HCT116 (cell line): ENCODE data around the gene ARHGEF17. TPM values are rescaled to one million over a fixed set of nuclear protein-coding genes. Genes with fewer than 3 reads are reported as not detected.

Experiments used
- ATAC-seq: fragments of 200-7000 bp; cut with Tn5 transposase; 2 replicates; pipeline ENCODE4 v1.9.1; 2020; ENCODE audit warnings: mild to moderate bottlenecking, moderate library complexity
- BruUV-seq: library from RNA; stranded (reverse); fragments of 400-500 nt; replicated peaks from 2 replicates; lab custom pipeline; 2021; lab: Mats Ljungman, UMichigan
- CTCF ChIA-PET: fragments of 300-600 bp; sonication (Branson Sonifier 250); formaldehyde crosslinking; loops from one replicate; lab custom pipeline; 2021; ENCODE audit warnings: antibody characterized with exemption; lab: Charles Lee
- POLR2A ChIA-PET: fragments of 300-600, 350-600 bp; sonication (Branson Sonifier 250); formaldehyde crosslinking; loops from one replicate; lab custom pipeline; 2021; ENCODE audit warnings: antibody characterized with exemption; lab: Charles Lee
- RAD21 ChIA-PET, 2 experiments: fragments of 300-600 bp; sonication (Branson Sonifier 250); formaldehyde crosslinking; loops; one replicate each; lab custom pipeline; 2023; ENCODE audit warnings: low total read pairs in 2 of 2; ENCODE audit not compliant: uncharacterized antibody in 2 of 2, unreplicated experiment in 2 of 2, low non-redundant PET in 1 of 2; lab: Charles Lee
- DNase-seq: peaks from one replicate; pipeline ENCODE4 v3.0.0-alpha.2; 2010; ENCODE audit warnings: low read depth, low spot score
- H2AFZ ChIP-seq: fragments of 200-600 bp; shearing (Covaris generic), sonication (generic); 2 replicates; pipeline ENCODE4 v1.6.1; 2017; ENCODE audit warnings: low read depth, mixed run types, mixed read lengths, antibody characterized with exemption, low read length; ENCODE audit not compliant: poor library complexity, severe bottlenecking
- H3K27ac ChIP-seq: 2 replicates; pipeline ENCODE4 v1.5.1; 2012; ENCODE audit warnings: low read depth, low read length
- H3K27me3 ChIP-seq: fragments of 200-600 bp; sonication (generic); 2 replicates; pipeline ENCODE4 v1.6.1; 2016; ENCODE audit warnings: mixed run types, low read length, mixed read lengths; ENCODE audit not compliant: insufficient read depth
- H3K36me3 ChIP-seq, 2 experiments: fragments of 200-500 bp in 1 of 2; fragments of 200-600 bp in 1 of 2; sonication (Bioruptor generic) in 1 of 2; sonication (generic) in 1 of 2; 2 replicates each; pipeline versions ENCODE4 v1.5.1 to v1.6.1; 2014 to 2016; ENCODE audit warnings: low read length in 2 of 2, inconsistent platforms in 1 of 2, mixed read lengths in 1 of 2, mixed run types in 1 of 2; ENCODE audit not compliant: insufficient read depth in 2 of 2, control insufficient read depth in 1 of 2
- H3K4me1 ChIP-seq, 2 experiments: fragments of 200-600 bp in 1 of 2; sonication (generic) in 1 of 2; 2 replicates each; pipeline versions ENCODE4 v1.5.1 to v1.6.1; 2012 to 2017; ENCODE audit warnings: low read length in 2 of 2, inconsistent platforms in 1 of 2, mild to moderate bottlenecking in 1 of 2, mixed read lengths in 1 of 2, mixed run types in 1 of 2, moderate library complexity in 1 of 2; ENCODE audit not compliant: insufficient read depth in 2 of 2, control insufficient read depth in 1 of 2
- H3K4me2 ChIP-seq: fragments of 200-600 bp; sonication (generic); 2 replicates; pipeline ENCODE4 v1.6.1; 2017; ENCODE audit warnings: mixed run types, low read length, mixed read lengths
- H3K4me3 ChIP-seq, 2 experiments: fragments of 200-600 bp in 1 of 2; sonication (generic) in 1 of 2; replicated peaks in 1 of 2; 2 replicates each; pipeline ENCODE4 v1.5.1; 2011 to 2016; ENCODE audit warnings: low read length in 2 of 2, control low read depth in 1 of 2, low read depth in 1 of 2, mild to moderate bottlenecking in 1 of 2, mixed read lengths in 1 of 2, mixed run types in 1 of 2
- H3K79me2 ChIP-seq: fragments of 200-600 bp; sonication (generic); 2 replicates; pipeline ENCODE4 v1.6.1; 2017; ENCODE audit warnings: mild to moderate bottlenecking, mixed run types, low read length, moderate library complexity, mixed read lengths; ENCODE audit not compliant: insufficient read depth
- H3K9ac ChIP-seq: fragments of 200-600 bp; sonication (generic); 2 replicates; pipeline ENCODE4 v1.6.1; 2016; ENCODE audit warnings: low read length, mixed read lengths
- H3K9me2 ChIP-seq: fragments of 200-600 bp; sonication (generic), shearing (Covaris generic); 2 replicates; pipeline ENCODE4 v1.6.1; 2017; ENCODE audit warnings: mixed run types, mild to moderate bottlenecking, moderate library complexity; ENCODE audit not compliant: insufficient read depth
- H3K9me3 ChIP-seq, 2 experiments: fragments of 200-500 bp in 1 of 2; fragments of 200-600 bp in 1 of 2; sonication (Bioruptor generic) in 1 of 2; sonication (generic) in 1 of 2; 2 replicates each; pipeline ENCODE4 v1.6.1; 2014 to 2017; ENCODE audit warnings: low read length in 2 of 2, mixed read lengths in 2 of 2, inconsistent platforms in 1 of 2, low read depth in 1 of 2, mild to moderate bottlenecking in 1 of 2, mixed run types in 1 of 2, moderate library complexity in 1 of 2; ENCODE audit not compliant: control insufficient read depth in 1 of 2, insufficient read depth in 1 of 2
- H4K20me1 ChIP-seq: fragments of 200-600 bp; sonication (generic), shearing (Covaris generic); 2 replicates; pipeline ENCODE4 v1.6.1; 2017; ENCODE audit warnings: mixed run types, mild to moderate bottlenecking, moderate library complexity; ENCODE audit not compliant: insufficient read depth
- CEBPB ChIP-seq: IDR thresholded peaks from 2 replicates; pipeline ENCODE4 v1.6.1; 2012; ENCODE audit warnings: low read depth
- CTCF ChIP-seq, 3 experiments: fragments of 200-600 bp in 1 of 3; sonication (generic) in 1 of 3; IDR thresholded peaks in 2 of 3; conservative IDR thresholded peaks in 1 of 3; 2 replicates each; pipeline ENCODE4 v1.5.1; 2012 to 2017; ENCODE audit warnings: low read depth in 2 of 3, low read length in 2 of 3, antibody characterized with exemption in 1 of 3, borderline replicate concordance in 1 of 3, control low read depth in 1 of 3, mild to moderate bottlenecking in 1 of 3, mixed read lengths in 1 of 3, mixed run types in 1 of 3, moderate library complexity in 1 of 3; ENCODE audit not compliant: insufficient read depth in 1 of 3
- EZH2 ChIP-seq: fragments of 200-600 bp; sonication (generic); IDR thresholded peaks from 2 replicates; pipeline ENCODE4 v1.6.1; 2017; ENCODE audit warnings: antibody characterized with exemption, mixed run types
- POLR2A ChIP-seq: IDR thresholded peaks from 2 replicates; pipeline ENCODE4 v1.7.0; 2011; ENCODE audit warnings: borderline replicate concordance; ENCODE audit not compliant: insufficient read depth, insufficient read length; ENCODE audit errors: extremely low read depth
- SIN3A ChIP-seq: IDR thresholded peaks from 2 replicates; pipeline ENCODE4 v1.6.1; 2012; ENCODE audit warnings: low read depth
- SRF ChIP-seq: IDR thresholded peaks from 2 replicates; pipeline ENCODE4 v1.6.1; 2012; ENCODE audit warnings: low read depth
- intact Hi-C: fragments of 100-400 bp; cut with micrococcal nuclease; formaldehyde crosslinking; loops from 2 replicates; pipeline ENCODE4 v1.10.0; 2022
- total RNA-seq: library from RNA; stranded (reverse); gene quantifications from one replicate; pipeline ENCODE4 v1.2.1, GENCODE V29; 2021; ENCODE audit not compliant: unreplicated experiment

ARHGEF17 gene
- total RNA-seq, 1 experiment from 2014 or later, result 18.2 TPM

- no peak overlapping the region for H3K4me3 ChIP-seq
- BruUV-seq, result no TSS peak
- H3K4me2 ChIP-seq, result no peak overlapping the region
- no peaks in the 10 kb centered on the region for H3K79me2 ChIP-seq
- RAD21 ChIA-PET, result no interaction called here
- H2AFZ ChIP-seq, result no peak overlapping the region
- no peak for TF ChIP-seq SRF
- no peak for TF ChIP-seq CTCF (IDR thresholded peaks at IDR 0.05 in 2 of 3, conservative IDR thresholded peaks at IDR 0.05 in 1 of 3; ENCODE audit: borderline replicate concordance in 1 of 3, insufficient read depth in 1 of 3, low read depth in 2 of 3, low read length in 2 of 3)
- TF ChIP-seq CEBPB, result no peak
- no peak for TF ChIP-seq POLR2A
- no peak for TF ChIP-seq EZH2
- no peak for TF ChIP-seq SIN3A
- ATAC-seq (no peak), DNase-seq (no peak)
- no peak overlapping the region for H3K9ac ChIP-seq
- no peak overlapping the region for H3K27ac ChIP-seq
- POLR2A ChIA-PET, result no interaction called here
- H3K9me2 ChIP-seq, result no peaks in the 10 kb centered on the region
- H3K9me3 ChIP-seq, result no peaks in the 10 kb centered on the region
- H3K4me1 ChIP-seq, result peaks cover 29 to 39% of the 10 kb centered on the region in 2 experiments
- intact Hi-C loops, result no loop called here
- H3K36me3 ChIP-seq, result no peaks in the 10 kb centered on the region
- CTCF ChIA-PET, result interaction anchor here (1.4 to 1.9 kb wide), 2 partner anchors 9 to 14 kb away, joined by 3 to 7 read pairs; no protein-coding TSS in a partner anchor
- H4K20me1 ChIP-seq, result no peaks in the 10 kb centered on the region
- H3K27me3 ChIP-seq, result no peaks in the 10 kb centered on the region
Observed at GRCh38 chr11:73320763-73321603, 12.9 kb downstream of the ARHGEF17 start.
